Stimulated activated CD4-positive, alpha-beta T cell treated with anti-CD3 and anti-CD28 coated beads, Interleukin-15, amount 100 ng/mL, for 48 hours (primary cell): Measurements from ENCODE around the gene VHLL.

Experiments used
- DNase-seq, 2 donors: peaks; one replicate each; pipeline ENCODE4 v3.0.0-alpha.2; 2020; ENCODE audit warnings: low read depth in 2 of 2

VHLL gene

GRCh38 chr1:156291226-156292061, 7.7 kb downstream of the VHLL start:
- no peak for DNase-seq

DNA sequence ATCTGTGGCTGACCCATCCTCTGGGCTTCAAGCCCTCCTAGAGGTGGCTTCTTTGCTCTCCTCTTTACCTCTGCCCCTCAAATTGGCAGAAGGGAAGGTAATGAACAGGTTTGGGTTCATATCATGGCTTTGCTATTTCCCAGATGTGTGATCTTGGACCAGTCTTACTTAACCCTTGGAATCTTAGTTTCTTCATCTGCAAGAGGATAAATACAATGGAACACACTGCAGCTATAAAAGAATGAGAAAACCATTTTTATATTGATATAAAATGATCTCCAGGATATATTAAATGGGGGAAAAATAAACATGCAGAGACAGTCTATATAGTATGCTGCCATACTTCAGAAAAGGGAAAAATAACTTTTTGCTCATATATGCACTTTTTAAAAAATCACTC, 9.2 kb downstream of the VHLL start:
- no peak for DNase-seq

GRCh38 chr1:156286061-156286460, 13.0 kb downstream of the VHLL start:
- no peak for DNase-seq

GRCh38 chr1:156285437-156285836, 13.7 kb downstream of the VHLL start:
- no peak for DNase-seq

- DNase-seq = no peak
Measured at GRCh38 chr1:156284757-156285156, 14.3 kb downstream of the VHLL start.

GRCh38 chr1:156284112-156284511, 15.0 kb downstream of the VHLL start, which contains the start of gene TMEM79:
TSS of gene TMEM79 (plus strand) at chr1:156284325. CDS start at chr1:156285227, 902 bp downstream.
- DNase-seq = no peak

GRCh38 chr1:156283521-156283920, 15.6 kb downstream of the VHLL start:
- DNase-seq = no peak

DNA sequence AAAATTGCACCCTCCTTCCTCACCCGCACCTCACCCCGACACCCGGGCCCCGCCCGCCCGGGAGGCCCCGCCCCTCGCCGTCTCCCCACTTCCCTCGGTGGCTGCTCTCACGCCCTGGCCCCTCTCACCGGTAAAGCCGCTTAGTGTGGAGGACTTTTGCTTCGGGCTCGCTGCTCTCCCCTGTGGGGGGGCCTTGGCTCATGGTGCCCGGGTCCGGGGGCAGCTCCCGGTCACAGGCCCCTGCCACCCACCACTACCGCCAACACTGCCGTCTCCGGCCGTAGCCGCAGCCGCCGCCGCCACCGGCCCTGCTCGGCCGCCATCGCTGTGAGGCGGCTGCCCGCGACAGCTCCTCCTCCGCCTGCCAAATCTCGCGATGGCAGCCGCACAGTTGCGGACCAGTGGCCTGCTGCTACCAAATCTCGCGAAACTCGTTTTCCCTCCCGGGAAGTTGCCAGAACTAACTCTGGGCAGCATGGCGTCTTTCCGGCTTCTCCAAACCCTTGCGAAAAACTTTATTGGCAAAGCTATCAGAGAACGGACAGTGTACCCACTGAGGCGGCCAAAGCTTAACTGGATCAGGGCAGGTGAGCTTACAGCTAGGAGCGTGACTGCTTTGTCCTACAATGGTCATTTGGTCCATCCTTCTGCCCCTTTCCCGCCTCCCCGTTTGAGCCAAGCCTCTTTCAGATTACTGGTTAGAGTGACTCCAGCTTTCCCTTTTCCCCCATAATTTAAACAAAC, 16.5 kb downstream of the VHLL start, which contains the start of gene SMG5:
Gene SMG5 (minus strand): TSS at position 347 of the 744 bp plus-strand sequence. CDS start 145 bp downstream, at position 202.
- peak; percentile 94 to 97 for DNase-seq

DNA sequence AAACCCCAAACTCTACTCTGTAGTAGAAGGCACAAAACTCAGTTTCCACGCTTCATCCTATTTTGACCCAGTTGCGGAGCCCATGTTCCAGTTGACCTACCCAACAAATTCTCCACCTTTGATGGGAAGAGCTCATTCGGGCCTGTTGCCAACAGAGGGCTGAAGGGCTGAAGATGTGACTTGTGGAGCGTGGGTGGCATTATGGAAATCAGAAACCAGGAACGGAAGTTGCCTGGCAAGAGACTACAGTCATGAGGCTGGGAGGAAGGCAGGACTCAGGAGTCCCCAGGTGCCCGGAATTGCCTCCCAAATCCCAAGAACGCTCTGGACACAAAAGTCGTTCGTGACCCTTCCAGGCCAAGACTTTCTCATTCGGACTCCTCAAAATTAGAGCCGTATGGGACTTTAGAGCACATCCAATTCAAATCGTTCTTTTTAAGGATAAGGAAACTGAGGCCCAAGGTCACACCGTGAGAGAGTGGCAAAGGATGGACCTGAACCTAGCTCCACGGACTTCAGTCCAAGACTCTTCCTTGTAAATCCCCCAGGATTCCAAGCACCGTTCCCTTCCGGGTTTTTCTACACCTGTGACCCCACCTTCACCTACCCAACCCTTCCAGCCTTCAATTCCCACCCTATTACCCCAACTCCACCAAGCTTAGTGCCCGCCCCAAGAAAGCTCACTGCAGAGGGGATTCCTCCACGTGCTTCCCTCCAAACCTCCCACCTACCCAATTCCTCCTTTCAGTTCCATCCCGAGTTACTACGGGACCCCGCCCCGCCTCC, 17.2 kb downstream of the VHLL start:
- DNase-seq = peak in 1 of 2 donors; percentile 22

DNA sequence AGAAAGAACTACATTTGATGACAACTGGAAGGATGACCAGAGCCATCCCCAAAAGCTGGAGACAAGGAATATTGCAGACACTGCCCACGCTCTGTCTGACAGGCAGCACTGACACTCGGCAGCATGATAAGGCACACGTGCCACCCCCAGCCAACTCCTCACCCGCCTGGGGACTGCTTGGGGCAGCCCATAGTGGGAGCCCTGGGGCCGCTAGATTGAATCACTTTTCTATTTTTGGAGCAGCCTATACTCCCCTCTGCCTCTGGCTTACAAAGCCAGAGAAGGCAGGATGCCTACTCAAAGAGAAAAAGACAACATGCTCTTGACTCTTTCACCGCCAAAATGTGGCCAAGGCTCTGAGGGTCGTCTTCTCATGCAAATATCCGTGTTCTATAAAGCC, 17.8 kb downstream of the VHLL start:
- DNase-seq = peak; percentile 42 to 49

- no peak for DNase-seq
Measured at GRCh38 chr1:156279837-156280236, 19.3 kb downstream of the VHLL start.

DNA sequence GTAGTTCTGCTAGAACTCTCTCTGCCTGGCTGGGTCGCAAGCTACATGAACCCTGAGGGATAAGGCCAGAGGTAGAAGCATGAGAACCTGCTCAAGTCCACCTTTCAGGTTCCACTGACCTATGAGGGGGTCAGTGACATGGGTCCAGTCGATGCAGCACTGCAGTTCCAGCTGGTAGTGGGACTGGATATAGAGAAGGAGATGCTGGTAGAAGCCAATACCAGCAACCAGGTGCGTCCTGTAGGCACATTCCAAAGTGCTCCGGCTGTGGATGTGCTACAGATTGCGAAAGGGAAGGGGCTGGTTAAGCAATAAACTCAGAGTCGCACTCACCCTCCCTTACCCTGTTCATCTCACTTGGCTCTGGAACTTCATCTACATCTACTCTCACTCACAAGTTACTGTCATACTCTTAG, 22.1 kb downstream of the VHLL start:
- no peak for DNase-seq

- DNase-seq = no peak
Measured at GRCh38 chr1:156276532-156276931, 22.6 kb downstream of the VHLL start.

DNA sequence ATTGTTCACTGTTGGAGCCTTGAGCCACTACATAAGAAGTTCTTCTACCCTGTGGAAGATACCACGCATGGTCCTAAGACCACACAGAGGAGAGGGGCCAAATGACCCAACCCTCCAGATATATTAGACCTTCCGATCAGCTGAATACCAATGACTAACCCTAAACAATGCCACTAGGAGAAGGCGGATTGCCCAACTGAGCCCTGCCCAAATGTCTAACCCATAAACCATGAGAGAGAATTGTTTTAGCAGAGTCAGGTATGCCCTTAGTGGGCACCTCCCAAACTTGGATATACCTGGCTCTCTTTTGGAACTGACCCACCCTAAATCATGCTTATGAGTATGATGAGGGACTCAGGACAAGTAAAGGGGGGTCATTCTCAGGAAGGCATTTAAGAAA, 28.8 kb downstream of the VHLL start:
- DNase-seq = no peak

DNA sequence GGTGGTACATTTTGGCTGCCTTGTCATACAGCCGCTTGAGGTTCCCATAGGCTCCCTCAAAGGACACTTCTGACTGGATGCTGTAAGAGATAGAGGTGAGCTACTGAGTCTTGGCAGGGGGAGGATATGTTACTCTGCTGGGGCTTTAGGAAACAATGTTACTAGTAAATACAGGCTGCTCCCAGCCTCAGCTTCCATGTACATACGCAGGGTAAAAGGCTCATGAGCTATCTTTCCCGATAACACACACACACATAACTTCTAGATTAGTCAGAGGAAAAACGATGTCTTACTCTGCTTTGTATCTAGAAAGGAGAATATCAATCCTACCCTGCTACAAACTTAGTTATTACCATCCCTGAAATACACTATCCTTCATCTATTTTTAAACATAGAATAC, 30.8 kb downstream of the VHLL start:
- DNase-seq = no peak

GRCh38 chr1:156266051-156266450, 33.1 kb downstream of the VHLL start:
- DNase-seq = no peak

DNA sequence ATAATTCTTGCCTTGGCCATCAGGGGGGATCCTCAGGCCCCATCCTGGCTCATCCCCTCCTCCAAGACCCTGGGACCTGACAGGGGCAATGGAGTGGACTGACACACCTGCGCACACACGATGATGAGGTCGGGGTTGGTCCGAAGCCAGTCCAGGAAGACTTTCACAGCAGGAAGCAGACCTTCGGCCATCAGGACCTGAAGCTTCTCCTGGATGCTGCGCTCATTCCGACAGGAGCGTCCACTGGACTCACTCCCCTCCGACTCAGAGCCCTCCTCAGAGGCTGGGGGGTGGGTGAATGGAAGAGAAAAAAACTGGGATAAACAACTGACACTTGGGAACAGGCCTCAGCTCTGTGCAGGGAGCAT, 35.8 kb downstream of the VHLL start:
- DNase-seq = no peak

GRCh38 chr1:156262461-156263287, 36.4 kb downstream of the VHLL start:
- no peak for DNase-seq

- DNase-seq = no peak
Measured at GRCh38 chr1:156260896-156261295, 38.2 kb downstream of the VHLL start.

GRCh38 chr1:156259805-156260204, 39.3 kb downstream of the VHLL start:
- no peak for DNase-seq

GRCh38 chr1:156258859-156259258, 40.2 kb downstream of the VHLL start:
- DNase-seq = no peak
